HG03280 (cell line): ENCODE data around the gene ZNF541.
"Not testable (repeated sequence)": the region's sequence is repeated elsewhere in the genome, so short reads cannot be mapped to it uniquely, and the experiment has no call there.

Experiments used
- ATAC-seq: cut with Tn5 transposase; IDR thresholded peaks from one replicate; pipeline ENCODE4 v1.9.1; 2021; ENCODE audit warnings: mild to moderate bottlenecking, moderate library complexity; ENCODE audit not compliant: unreplicated experiment

ZNF541 gene

DNA sequence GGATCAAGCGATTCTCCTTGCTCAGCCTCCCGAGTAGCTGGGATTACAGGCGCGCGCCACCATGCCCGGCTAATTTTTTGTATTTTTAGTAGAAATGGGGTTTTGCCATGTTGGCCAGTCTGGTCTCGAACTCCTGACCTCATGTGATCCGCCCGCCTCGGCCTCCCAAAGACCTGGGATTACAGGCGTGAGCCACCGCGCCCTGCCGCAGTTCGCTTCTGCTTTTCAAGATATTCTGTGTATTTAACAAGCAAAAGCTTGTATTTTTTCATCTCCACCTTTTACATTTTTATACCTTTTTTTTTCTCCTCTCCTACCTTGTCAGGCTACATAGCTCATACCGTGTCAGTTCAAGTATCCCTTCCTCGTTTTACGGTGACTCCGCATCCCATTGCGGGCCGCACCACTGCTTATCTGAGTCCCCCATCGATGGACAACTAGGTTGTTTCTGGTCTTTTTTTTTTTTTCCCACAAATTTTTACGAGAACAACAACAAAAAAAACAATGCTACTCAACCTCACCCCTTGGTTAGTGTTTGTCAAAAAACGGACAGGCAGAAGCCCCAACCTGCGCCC is 26.8 kb upstream of the ZNF541 start:
- not testable (repeated sequence) for ATAC-seq

DNA sequence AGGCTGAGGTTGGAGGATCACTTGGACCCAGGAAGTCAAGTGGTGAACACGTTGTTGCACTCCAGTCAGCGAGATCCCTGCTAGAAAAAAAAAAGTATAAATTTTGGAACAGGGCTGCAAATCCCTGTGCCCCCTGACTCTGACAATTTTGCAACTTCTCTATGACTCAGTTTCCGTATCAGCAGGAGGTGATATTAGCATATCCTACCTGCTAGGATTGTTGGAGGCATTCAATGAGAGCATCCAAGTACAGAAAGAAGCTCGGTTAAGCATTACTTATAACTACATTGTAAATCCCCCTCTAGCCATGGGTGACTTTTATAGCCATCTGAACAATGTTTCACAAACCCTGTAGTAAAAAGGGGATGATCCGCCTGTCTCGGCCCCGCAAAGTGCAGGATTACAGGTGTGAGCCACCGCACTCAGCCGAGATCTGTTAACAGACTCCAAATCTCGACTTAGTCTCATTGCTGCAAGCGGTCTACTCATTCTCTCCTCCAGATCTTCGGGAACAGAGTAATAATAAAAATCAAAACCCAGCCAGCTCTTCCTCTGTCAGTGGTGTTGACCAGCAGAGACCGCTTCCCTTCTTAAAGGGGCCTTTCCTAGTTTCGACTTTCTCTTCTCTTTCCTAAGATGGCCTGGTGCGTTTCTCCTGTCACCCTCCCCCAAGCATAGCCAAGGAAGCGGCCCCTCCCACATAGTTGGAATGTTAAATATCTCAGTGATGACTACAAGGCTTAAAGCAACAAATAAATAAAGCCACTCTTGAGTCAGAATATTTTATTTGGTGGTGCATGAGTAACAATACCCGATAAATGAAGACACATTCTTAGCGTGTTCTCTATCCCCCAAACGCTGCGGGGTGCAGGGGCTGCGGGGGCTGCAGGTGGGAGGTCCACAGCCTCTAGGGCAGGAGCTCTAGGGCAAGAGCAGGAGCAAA is 25.7 kb upstream of the ZNF541 start:
- ATAC-seq = no peak

DNA sequence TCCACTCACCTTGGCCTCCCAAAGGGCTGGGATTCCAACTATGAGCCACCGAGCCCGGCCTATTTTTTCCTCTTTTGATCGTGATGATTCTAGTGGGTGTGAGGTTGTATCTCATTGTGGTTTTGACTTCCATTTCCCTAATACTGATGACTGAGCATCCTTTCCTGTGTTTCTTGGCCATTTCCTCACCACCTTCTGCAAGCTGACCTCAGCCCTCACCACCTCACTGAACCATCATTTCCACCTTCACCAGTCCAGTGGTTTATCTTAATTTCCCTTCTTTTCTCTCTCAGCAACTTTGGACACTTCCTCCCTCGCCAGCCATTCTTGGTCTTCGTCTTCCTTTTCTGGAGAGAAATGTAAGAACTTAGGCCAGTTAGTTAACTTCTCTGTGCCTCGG is 23.0 kb upstream of the ZNF541 start:
- no peak for ATAC-seq

DNA sequence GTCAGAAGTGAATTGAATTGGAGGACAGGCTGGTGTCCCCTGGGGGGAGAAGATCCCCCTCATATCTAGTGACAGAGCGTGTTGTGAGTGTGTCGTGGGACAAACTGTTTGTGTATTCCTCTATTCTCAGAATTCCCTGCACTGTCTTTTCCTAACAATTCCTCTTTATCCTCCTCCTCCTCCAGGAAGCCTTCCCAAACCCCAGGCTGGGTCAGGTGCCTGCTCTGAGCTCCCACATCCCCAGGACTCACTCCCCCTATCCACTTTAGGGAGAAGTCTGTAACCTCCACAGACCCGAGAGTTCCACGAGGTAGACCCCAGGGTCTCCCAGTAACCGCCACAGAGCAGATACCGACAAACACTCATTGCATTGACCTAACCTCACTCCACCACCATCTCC is 20.9 kb upstream of the ZNF541 start:
- ATAC-seq = no peak

DNA sequence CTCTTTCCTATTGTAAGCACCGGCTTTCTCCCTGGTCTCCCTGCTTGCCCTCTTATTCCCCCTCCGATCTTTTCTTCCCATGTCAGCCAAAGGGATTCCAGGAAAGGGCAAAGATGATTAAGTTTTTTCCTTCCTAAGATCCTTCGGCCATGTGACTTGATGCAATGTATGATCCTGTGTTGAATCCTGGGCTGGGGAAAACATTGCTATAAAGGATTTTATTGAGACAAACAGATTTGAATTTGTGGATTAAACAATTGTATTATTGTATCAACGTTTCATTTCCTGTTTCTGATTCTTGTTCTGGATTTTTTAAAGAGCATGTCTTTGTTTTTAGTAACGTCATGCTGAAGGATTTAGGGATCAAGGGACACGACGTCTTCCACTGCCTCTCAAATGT is 16.9 kb upstream of the ZNF541 start:
- ATAC-seq = no peak

DNA sequence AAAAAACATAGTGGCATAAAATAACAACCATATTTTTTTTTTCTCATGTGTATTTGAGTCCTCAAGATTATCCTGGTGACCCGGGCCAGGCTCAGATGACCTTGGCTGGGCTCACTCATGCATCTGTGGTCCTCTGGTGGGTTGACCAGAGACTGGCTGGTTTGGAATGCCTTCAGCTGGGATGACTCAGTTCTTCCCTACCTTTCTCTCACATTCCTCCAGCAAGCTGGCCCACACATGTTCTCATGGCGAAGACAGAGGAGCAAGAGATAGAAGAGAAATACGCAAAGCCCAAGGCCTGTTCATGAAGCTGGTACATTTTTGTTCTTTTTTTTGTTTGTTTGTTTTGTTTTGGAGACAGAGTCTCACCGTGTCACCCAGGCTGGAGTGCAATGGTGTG is 14.3 kb upstream of the ZNF541 start:
- ATAC-seq = no peak

DNA sequence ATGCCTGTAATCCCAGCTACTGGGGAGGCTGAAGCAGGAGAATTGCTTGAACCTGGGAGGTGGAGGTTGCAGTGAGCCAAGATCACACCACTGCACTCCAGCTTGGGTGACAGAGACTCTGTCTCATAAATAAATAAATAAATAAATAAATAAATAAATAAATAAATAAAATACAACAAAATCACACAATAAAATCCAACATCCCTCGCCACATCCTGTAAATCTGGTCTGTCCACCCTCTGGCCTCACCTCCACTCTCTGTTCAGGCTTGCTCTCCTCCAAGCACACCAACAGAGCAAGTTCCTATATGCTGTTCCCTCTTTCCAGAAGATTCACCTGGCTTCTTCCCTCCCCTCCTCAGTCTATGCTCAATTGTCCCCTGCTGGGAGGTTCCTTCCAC is 10.2 kb upstream of the ZNF541 start:
- not testable (repeated sequence) for ATAC-seq

DNA sequence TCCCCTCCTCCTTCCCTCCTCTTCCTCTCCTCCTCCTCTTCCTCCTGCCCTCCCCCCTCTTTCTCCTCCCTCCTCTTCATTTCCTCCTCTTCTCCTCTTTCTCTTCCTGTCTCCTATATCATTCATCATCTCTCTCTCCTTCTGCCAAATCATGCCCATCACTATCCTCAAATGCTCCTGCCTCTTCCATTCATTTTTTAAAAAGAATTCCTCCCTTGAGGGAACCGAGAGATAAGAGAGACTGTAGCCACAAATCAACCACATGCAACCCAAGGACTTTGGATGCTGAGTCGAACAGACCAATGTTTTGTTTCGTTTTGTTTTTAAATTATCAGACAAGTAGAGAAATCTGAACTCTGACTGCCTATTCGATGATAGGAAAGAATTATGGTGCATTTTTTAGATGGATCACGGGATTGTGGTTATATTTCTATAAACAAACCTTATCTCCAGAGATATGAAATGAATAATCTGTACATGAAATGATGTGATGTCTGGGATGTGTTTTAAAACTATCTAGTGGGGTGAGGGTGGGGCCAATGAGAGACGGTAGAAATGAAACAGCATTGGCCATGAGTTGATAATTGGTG is 9.5 kb upstream of the ZNF541 start:
- no peak for ATAC-seq

DNA sequence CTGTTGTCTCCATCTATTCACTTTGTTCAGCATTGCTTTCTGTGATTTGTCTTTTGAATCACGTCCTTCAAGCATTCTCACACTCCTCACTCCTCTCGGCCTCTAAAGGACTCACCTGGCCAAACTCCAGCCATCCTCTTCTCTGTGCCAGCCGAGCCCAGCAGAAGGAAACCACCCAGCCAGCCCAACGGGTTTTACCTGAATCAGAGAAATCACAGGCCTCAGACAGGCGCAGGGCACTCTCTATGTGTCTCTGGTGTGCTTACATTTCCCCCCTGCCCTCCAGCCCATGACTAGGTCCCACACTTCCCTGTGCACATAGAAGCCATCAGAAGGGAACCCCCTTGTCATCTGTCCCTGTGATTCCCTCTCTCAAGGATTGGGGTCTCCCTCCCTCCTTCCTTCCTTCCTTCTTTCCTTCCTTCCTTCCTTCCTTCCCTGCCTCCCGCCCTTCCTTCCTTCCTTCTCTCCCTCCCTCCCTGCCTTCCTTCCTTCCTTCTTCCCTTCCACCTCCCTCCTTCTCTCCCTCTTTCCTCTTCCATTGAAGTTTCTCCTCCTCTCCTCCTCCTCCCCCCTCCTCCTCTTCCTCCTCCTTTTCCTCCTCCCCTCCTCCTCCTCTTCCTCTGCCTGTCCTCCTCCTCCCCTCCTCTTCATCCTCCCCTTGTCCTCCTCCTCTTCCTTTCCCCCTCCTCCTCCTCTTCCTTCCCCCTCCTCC is 8.8 kb upstream of the ZNF541 start:
- ATAC-seq = no peak

DNA sequence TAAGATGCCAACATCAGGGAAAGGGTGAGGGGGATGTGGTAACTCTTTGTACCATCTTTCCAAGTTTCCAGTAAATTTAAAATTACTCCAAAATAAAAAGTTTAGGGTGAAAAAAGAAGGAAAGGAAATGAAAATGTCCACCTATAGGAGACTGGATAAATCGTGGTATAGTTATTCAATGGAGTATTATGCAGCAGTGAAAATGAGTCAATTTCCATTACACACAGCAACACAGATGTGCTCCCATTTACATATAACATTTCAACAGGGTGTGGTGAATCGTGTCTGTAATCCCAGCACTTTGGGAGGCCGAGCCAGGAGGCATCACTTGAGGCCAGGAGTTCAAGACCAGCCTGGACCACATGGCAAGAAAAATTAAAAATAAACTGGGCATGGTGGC is 7.4 kb upstream of the ZNF541 start:
- no peak for ATAC-seq

DNA sequence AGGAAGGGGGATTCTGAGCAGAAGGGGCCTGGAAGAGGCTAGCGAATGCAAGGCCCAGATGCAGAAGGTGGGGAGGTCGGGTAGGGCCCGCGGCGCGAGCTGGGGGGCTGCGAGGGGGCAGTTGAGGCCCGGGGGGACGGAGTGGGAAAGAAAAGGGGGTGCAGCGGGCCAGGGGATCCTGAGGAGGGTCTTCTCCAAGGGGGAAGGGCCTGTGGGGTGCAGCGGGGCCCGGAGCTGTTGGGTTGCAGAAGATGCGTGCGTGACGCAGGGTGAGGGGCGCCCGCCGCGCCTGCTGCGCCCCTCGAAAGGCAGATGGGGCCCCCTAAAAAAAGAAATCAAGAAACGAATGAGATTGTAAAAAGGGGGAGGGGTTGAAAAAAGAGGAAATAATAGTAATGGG is 313 bp downstream of the ZNF541 start:
- ATAC-seq = no peak

DNA sequence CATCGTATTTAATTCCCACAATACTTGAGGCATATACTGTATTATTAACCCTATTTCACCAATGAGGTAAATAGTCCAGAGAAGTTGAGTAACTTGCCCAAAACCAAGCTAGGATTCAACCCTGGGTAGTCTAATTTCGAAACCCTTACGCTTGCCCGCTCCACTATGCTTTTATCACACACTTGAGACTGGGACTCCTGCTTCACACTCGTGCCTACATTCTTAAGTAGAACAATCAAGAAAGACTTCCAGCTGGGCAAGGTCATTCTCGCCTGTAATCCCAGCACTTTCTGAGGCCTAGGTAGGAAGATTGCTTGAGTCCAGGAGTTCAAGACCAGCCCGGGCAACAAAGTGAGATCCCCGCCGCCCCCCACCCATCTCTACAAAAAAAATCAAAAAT is 3.6 kb downstream of the ZNF541 start:
- no peak for ATAC-seq

DNA sequence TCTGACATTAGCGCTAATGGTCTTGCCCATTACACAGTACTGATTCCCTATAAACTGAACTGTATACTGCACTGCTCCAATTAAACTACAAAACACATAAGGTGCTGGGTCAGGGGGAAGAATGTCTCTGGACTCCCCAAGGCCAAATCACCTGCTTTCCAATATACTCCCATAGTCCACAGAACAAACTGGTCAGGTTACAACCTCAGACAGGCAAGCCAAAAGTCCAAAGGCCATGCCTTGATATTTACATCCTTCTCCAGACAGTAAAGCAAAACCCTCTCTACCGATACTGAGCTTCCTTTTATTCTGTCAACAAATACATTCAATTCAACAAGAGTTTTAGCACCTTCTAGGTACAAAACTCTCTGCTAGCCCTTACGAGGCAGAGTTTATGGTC is 8.9 kb downstream of the ZNF541 start:
- ATAC-seq = no peak

DNA sequence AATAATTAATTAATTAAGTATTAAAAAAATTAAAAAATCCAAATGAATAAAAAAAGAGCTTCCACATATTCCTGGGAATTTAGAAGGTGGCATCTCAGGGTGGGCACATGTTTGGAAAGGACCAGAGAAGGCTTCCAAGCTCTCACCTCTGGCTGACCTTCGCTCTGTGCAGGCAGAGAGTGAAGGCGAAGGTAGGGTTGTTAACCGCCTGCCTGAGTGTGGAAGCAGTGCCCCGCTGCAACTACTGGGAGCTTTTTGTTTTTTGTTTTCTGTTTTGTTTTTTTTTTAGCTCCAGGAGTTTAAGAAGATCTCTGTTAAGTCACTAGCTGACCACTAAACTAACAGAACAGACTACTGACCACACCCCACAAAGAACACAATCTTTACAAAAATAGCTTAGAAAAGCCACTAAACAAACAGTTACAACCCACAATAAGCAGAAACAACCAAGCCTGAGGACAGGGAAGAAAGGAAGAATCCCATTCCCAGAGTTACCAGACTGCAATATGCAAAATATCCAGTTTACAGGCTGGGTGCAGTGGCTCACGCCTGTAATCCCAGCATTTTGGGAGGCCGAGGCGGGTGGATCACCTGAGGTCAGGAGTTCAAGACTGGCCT is 11.4 kb downstream of the ZNF541 start:
- no peak for ATAC-seq

DNA sequence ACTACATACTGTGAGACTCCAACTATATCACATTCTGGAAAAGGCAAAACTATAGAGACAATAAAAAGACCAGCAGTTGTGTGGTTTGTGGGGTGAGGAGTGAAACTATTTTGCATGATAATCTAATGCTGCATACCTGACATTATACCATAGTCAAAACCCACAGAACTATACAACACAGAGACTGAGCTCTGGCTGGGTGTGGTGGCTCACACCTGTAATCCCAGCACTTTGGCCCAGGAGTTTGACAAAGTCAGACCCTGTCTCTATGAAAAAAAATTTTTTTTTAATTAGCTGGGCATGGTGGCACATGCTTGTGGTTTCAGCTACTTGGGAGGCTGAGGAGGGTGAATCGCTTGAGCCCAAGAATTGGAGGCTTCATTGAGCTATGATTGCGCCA is 11.9 kb downstream of the ZNF541 start:
- no peak for ATAC-seq

DNA sequence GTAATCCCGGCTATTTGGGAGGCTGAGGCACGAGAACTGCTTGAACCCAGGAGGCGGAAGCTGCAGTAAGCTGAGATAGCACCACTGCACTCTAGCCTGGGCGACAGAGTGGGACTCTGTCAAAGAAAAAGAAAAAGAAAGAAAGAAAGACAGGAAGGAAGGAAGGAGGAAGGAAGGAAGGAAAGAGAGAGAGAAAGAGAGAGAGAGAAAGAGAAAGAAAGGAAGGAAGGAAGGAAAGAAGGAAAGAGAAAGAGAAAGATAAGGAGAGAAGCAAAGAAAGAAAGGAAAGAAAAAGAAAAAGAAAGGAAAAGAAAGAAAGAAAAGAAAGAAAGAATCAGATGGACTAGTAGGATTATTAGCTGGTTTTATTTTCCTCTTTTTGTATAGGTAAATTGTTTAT is 22.8 kb downstream of the ZNF541 start:
- no peak for ATAC-seq

DNA sequence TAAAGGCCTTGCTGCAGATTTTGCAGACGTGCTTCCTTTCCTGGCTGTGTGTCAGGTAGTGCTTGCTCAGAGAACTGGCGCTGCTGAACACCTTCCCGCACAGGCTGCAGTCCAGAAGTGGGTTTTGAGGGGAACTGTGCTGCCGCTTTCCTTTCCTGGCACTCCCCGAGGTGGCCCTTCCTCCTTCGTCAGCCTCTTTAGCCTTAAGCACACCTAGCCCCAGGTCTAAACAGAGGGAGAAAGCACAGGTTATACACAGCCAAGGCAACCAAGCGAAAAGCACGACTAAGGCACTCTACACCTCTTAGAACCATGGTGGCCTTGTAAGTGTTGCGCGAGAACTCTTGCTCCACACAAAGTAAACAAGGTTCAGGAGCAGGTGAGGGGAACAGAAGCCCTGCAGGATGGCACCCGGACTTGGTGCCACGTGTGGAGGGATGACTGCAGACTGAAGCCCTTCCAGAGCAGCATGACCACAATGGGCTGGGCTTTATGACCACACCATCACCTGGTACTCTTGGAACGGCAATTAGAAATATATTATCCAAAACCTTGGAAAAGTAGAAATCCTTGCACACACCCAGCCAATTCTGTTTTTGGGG is 23.6 kb downstream of the ZNF541 start:
- no peak for ATAC-seq

DNA sequence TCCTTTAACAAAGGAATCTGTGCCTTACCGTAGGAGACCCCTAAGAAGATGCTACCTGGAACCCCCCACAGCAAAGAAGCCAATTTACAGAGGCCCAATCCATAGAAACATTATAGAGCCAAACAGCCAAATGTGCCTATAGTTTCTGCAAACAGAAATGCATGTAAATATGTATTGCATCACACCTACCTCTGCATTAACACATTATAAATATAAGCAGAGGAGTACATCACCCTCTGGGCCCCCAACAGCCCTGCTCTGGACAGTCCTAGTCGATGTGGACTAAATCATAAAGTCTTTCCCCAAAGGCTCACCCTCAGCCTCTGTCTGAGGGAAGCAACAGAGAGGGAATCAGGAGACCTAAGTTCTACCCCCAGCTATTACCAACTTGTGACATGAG is 25.7 kb downstream of the ZNF541 start:
- no peak for ATAC-seq

DNA sequence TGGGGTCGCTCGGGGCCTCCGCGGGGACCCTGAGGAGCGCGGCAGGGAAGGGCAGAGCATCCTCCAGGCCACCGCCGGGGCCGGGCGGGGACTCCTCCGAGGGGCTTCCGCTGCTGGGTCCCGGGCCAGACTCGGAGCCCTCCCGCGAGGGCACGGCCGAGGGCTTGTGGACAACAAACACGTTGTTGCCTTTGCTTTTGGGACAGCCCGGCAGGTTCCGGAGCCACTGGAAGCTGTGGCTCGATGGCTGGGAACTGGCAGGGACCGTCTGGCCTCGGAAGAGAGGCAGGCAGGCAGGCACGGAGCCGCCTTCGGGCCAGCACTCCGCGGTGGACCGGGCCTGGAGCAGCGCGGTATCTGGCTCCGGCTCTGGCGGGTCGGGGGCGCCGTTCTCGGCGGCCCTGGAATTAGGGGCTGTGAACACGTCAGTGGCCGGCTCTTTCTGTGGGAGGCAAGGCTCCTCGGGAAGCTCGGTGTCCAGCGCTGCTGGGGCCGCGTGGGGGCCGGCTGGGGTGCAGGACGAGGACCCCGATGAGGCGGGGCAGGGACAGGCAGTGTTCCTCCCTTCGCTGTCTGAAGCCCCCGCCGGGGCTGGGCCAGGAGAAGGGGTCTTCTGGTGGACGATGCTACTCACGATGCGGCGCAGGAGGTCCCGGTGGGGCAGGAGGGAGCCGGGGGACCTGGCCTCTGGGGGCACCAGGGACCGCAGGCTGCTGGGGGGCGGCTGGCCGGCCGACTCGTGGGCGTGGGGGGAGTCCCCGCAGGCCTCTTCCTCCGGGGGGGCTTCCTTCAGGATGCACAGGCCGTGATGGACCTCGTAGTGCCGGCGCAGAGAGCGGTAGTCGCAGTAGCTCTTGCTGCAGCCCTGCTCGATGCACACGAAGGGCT is 27.6 kb downstream of the ZNF541 start:
- no peak for ATAC-seq

DNA sequence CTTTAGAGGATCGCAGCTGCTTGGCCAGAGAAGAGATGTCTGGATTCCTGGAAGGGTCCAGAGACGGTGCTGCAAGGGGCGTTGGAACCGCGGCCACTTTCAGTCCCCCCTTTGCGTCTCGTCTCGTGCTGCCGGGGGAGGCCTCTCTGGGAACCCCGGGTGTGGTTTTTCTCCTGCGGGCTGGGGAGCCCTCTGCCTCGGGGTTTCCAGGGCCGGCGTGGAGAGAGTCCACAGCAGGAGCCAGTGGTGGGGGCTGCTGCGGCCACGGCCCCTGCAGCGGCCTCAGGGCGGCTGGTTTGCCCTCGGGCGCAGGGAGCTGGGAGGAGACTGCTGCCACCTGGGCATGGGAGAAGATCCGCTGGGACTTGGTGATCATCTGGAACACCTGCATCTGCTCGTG is 28.5 kb downstream of the ZNF541 start:
- ATAC-seq = no peak
